SK-N-SH treated with all-trans-retinoic acid at 6 μM for 48 hours (cell line): Measurements from ENCODE around the gene ADD3.

ENCODE experiments used
- ATAC-seq: fragments of 200-7000 bp; cut with Tn5 transposase; 3 replicates; pipeline ENCODE4 v1.9.1; 2020; ENCODE audit warnings: mild to moderate bottlenecking, moderate library complexity
- ARNTL ChIP-seq: fragments of 450-650 bp; formaldehyde crosslinking; IDR thresholded peaks from 2 replicates; pipeline ENCODE4 v1.5.0; 2020; ENCODE audit warnings: low read depth, mild to moderate bottlenecking, moderate library complexity, borderline replicate concordance
- BACH2 ChIP-seq: fragments of 250-450 bp; sonication (Bioruptor Pico); IDR thresholded peaks from 2 replicates; pipeline ENCODE4 v1.9.0; 2021; ENCODE audit warnings: mild to moderate bottlenecking, borderline replicate concordance
- CSDC2 ChIP-seq: fragments of 250-450 bp; sonication (Bioruptor Pico); IDR thresholded peaks from 2 replicates; pipeline ENCODE4 v1.5.0; 2020; ENCODE audit warnings: mild to moderate bottlenecking, moderate library complexity
- CSRNP3 ChIP-seq: fragments of 250-450 bp; sonication (Bioruptor Pico); IDR thresholded peaks from 2 replicates; pipeline ENCODE4 v1.5.1; 2021; ENCODE audit warnings: mild to moderate bottlenecking, moderate library complexity
- ESRRG ChIP-seq: fragments of 250-450 bp; sonication (Bioruptor Pico); IDR thresholded peaks from 2 replicates; pipeline ENCODE4 v1.6.1; 2021; ENCODE audit warnings: mild to moderate bottlenecking
- OSR1 ChIP-seq: fragments of 250-450 bp; sonication (Bioruptor Pico); IDR thresholded peaks from 2 replicates; pipeline ENCODE4 v1.8.0; 2022; ENCODE audit warnings: moderate library complexity, mild to moderate bottlenecking, inconsistent platforms
- PATZ1 ChIP-seq: fragments of 250-450 bp; sonication (Bioruptor Pico); IDR thresholded peaks from 2 replicates; pipeline ENCODE4 v1.8.0; 2020; ENCODE audit warnings: mild to moderate bottlenecking, moderate library complexity, borderline replicate concordance
- POU6F1 ChIP-seq: fragments of 250-450 bp; sonication (Bioruptor Pico); IDR thresholded peaks from 2 replicates; pipeline ENCODE4 v1.8.0; 2021; ENCODE audit warnings: low read depth, mild to moderate bottlenecking, moderate library complexity, borderline replicate concordance
- PPARA ChIP-seq: fragments of 250-450 bp; sonication (Bioruptor Pico); IDR thresholded peaks from 2 replicates; pipeline ENCODE4 v1.5.0; 2020; ENCODE audit warnings: mild to moderate bottlenecking, borderline replicate concordance
- SNAI2 ChIP-seq: fragments of 250-450 bp; sonication (Bioruptor Pico); IDR thresholded peaks from 2 replicates; pipeline ENCODE4 v1.5.0; 2020; ENCODE audit warnings: mild to moderate bottlenecking, moderate library complexity
- TOX ChIP-seq: fragments of 250-450 bp; sonication (Bioruptor Pico); IDR thresholded peaks from 2 replicates; pipeline ENCODE4 v1.8.0; 2021; ENCODE audit warnings: mild to moderate bottlenecking, moderate library complexity, borderline replicate concordance
- TSHZ2 ChIP-seq: fragments of 250-450 bp; sonication (Bioruptor Pico); IDR thresholded peaks from 2 replicates; pipeline ENCODE4 v1.5.0; 2020; ENCODE audit warnings: mild to moderate bottlenecking, moderate library complexity
- ZC3H10 ChIP-seq: fragments of 250-450 bp; sonication (Bioruptor Pico); IDR thresholded peaks from 2 replicates; pipeline ENCODE4 v1.5.1; 2021; ENCODE audit warnings: mild to moderate bottlenecking, moderate library complexity
- ZFP3 ChIP-seq: fragments of 250-450 bp; sonication (Bioruptor Pico); IDR thresholded peaks from 2 replicates; pipeline ENCODE4 v1.5.0; 2020; ENCODE audit warnings: mild to moderate bottlenecking, moderate library complexity
- ZNF565 ChIP-seq: fragments of 450-650 bp; formaldehyde crosslinking; conservative IDR thresholded peaks from 2 replicates; pipeline ENCODE4 v1.5.0; 2020; ENCODE audit warnings: low read depth, mild to moderate bottlenecking, moderate library complexity
- ZNF70 ChIP-seq: fragments of 450-650 bp; formaldehyde crosslinking; IDR thresholded peaks from 2 replicates; pipeline ENCODE4 v1.5.0; 2020; ENCODE audit warnings: mild to moderate bottlenecking, moderate library complexity

Gene ADD3

GRCh38 chr10:110023785-110024465 is 16.1 kb downstream of the ADD3 start:
- no peak for TF ChIP-seq PATZ1 (CRISPR knock-in tag)
- ATAC-seq: no peak

- ATAC-seq: 0 out of 3 replicates have a peak, but pooled peaks have one; percentile 42
- no peak for TF ChIP-seq TOX (CRISPR knock-in tag)
- TF ChIP-seq ZNF70 (CRISPR knock-in tag): no peak
- TF ChIP-seq BACH2 (CRISPR knock-in tag): no peak
- no peak for TF ChIP-seq ZNF565 (CRISPR knock-in tag)
- no peak for TF ChIP-seq ESRRG (CRISPR knock-in tag)
- no peak for TF ChIP-seq OSR1 (CRISPR knock-in tag)
- TF ChIP-seq, all 23 proteins: peak for 0
Measured at GRCh38 chr10:110029450-110029849, 21.7 kb downstream of the ADD3 start.

GRCh38 chr10:110032801-110033700 is 25.3 kb downstream of the ADD3 start:
- no peak for TF ChIP-seq CSRNP3 (CRISPR knock-in tag)
- peak; percentile 67 for ATAC-seq

GRCh38 chr10:110033701-110034235 is 26.0 kb downstream of the ADD3 start:
- ATAC-seq: peak; percentile 28; the same call in 1 of the 3 replicates
- TF ChIP-seq ARNTL: no peak
- TF ChIP-seq TOX (CRISPR knock-in tag): no peak
- no peak for TF ChIP-seq ZC3H10 (CRISPR knock-in tag)
- no peak for TF ChIP-seq POU6F1
- TF ChIP-seq SNAI2 (CRISPR knock-in tag): no peak
- TF ChIP-seq TSHZ2 (CRISPR knock-in tag): no peak

- TF ChIP-seq OSR1 (CRISPR knock-in tag): no peak
- TF ChIP-seq CSRNP3 (CRISPR knock-in tag): no peak
- no peak for TF ChIP-seq ZFP3
- TF ChIP-seq PPARA (CRISPR knock-in tag): no peak
- no peak for TF ChIP-seq ARNTL
- no peak for TF ChIP-seq CSDC2 (CRISPR knock-in tag)
- ATAC-seq: no peak
Measured at GRCh38 chr10:110034596-110034995, 26.8 kb downstream of the ADD3 start.
